ENCODE results near the gene SPART.

- no peak for TF ChIP-seq CTCF (IDR thresholded peaks at IDR 0.05; ENCODE audit: low read depth, low read length)
- no peak for TF ChIP-seq EZH2phosphoT487 (IDR thresholded peaks at IDR 0.05; ENCODE audit: low read depth)
Observed at GRCh38 chr13:36288794-36289391, 57.3 kb downstream of the SPART start.
